ENCODE measurements around the gene RPL36. TPM values are rescaled to one million over a fixed set of nuclear protein-coding genes. Genes with fewer than 3 reads are reported as not detected.
A peak's percentile ranks its signal among the peaks of the same experiment; 100 is the strongest.

RPL36 gene
- total RNA-seq, 8 experiments from 2014 or later, result 1,024 to 1,875 (median 1,439) TPM

DNA sequence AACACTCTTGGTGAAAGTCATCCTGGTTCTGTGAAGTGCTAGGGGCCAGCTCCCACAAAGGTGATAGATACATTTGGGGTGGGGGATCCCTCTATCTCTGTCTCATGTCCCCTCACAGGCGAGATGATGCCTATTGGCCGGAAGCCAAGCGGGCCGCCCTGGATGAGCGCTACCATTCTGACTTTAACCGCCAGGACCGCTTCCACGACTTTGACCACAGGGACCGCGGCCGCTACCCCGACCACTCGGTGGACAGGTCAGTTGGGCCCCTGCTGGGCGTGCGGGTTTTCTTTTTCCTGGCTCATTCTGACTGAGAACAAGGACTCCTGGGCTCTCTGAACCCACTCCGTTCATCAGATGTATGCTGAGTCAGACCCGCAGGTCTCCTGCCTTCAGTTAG lies 26.2 kb upstream of the RPL36 start:
- H3K27ac ChIP-seq, result no peak overlapping the region
- no peak for ATAC-seq (replicated peaks in 6 of 8)
- no peaks in the 10 kb centered on the region for H3K4me1 ChIP-seq (replicated peaks in 1 of 2)
- 80 to 100% (median 94%) methylated on average over 2 to 12 of the region's 17 CpGs; no CpG with 5 or more reads in 2 of the 10 experiments for WGBS, 10 experiments
- in situ Hi-C loops (cut with MboI; ENCODE audit: low pct_unique_long_range_greater_than_20kb in 2 of 9, low sequenced_read_pairs in 9 of 9, unreplicated experiment in 9 of 9), result no loop called here
- no peak overlapping the region for H3K4me3 ChIP-seq

DNA sequence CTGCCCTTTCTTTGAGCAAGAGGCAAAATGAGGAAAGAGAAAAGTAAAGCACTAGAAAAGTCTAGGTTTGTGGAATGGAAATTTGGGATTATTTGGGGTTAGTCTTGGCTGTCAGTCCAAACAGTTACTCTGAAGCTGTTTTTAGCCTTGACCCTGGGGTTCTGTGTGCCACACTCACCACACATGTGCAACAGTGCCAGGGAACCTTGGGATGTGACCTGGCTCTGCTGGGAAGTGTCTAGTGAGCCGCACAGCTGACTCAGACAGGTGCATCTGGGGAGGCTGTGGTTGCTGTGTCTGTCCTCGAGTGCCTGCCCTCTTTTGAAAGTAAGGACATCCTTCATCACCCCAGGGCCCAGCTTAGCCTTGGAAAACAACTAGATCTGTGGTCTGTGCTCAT lies 25.6 kb upstream of the RPL36 start:
- no peak overlapping the region for H3K27ac ChIP-seq
- in situ Hi-C loops (cut with MboI; ENCODE audit: low pct_unique_long_range_greater_than_20kb in 2 of 9, low sequenced_read_pairs in 9 of 9, unreplicated experiment in 9 of 9), result no loop called here
- H3K4me1 ChIP-seq (replicated peaks in 1 of 2), result no peaks in the 10 kb centered on the region
- ATAC-seq (replicated peaks in 6 of 8), result no peak
- WGBS, 10 experiments, result 83 to 100% (median 87%) methylated on average over 1 to 2 of the region's 2 CpGs; no CpG with 5 or more reads in 6 of the 10 experiments
- H3K4me3 ChIP-seq, result no peak overlapping the region

DNA sequence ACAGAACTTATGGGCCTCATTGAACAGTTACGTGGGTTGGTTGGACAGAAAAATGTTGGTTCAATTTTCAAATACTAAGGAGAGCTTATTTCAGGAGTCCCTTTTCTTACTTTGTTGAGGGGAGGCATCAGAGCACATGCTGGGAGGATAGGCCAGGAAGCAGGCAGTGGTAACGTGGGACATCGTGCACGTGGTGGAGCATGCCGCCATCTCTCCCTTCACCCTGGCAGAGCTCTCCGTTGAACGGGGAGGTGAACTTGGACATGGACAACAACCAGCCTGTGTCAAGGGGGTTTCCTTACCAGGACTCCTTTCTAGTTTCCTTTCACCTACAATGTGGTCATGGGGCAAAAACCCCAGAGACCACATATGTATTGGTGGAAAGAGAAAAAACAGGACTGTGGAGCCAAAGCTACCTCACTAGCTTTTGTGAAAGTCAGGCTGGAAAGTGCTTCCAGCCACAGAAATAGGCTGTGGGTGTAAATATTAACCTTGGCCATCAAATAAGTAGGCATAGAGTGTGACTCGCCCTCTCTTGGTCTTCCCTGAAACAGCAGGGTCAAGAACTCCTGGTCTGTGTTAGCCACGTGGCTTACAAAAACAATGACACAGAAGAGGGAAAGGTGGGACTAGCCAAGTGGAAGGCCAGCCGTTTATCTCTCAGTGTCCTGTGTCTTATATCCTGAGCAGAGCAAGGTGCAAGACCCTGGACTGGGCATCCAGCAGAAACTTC lies 24.1 kb upstream of the RPL36 start:
- Histone ChIP-seq H3K27ac (no peak overlapping the region), H3K4me1 (replicated peaks in 1 of 2) (no peaks in the 10 kb centered on the region), H3K4me3 (no peak overlapping the region)
- in situ Hi-C loops (cut with MboI; ENCODE audit: low pct_unique_long_range_greater_than_20kb in 2 of 9, low sequenced_read_pairs in 9 of 9, unreplicated experiment in 9 of 9), result no loop called here
- 46 to 100% (median 82%) methylated on average over 1 to 10 of the region's 10 CpGs; no CpG with 5 or more reads in 1 of the 10 experiments for WGBS, 10 experiments
- peak in 3 of 8 experiments; percentile 16 to 66 (median 49) for ATAC-seq (replicated peaks in 6 of 8)

DNA sequence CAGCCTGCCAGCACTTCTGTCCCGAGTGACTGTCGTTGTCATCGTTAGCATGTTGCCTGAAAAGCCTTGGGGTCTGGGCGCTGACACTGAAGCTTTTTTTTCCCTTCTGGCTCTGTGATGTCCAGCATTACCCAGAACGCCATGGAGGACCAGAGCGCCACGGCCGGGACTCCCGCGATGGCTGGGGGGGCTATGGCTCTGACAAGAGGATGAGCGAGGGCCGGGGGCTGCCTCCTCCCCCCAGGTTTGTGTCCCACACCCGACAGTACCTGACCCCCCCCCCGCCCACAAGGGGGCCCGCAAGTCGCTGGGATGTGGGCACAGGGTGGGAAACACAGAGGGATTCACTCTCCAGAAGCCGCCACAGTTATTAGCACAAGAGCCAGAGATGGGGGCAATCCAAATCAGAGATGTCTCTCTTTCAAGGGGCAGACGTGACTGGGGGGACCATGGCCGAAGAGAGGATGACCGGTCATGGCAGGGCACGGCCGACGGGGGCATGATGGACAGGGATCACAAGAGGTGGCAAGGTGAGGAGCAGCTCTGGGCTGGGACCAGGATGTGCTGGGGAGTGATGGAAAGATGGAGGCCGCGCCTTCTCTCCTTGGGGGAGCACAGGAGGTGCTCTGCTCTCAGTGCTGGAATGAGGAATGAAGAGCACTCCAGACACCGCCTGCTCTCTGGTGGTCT lies 23.0 kb upstream of the RPL36 start:
- Histone ChIP-seq H3K27ac (no peak overlapping the region), H3K4me1 (replicated peaks in 1 of 2) (no peaks in the 10 kb centered on the region), H3K4me3 (no peak overlapping the region)
- in situ Hi-C loops (cut with MboI; ENCODE audit: low pct_unique_long_range_greater_than_20kb in 2 of 9, low sequenced_read_pairs in 9 of 9, unreplicated experiment in 9 of 9), result no loop called here
- ATAC-seq (replicated peaks in 6 of 8), result peak in 4 of 8 experiments; percentile 13 to 31 (median 22)
- 70 to 96% (median 93%) methylated on average over 2 to 5 of the region's 26 CpGs; no CpG with 5 or more reads in 7 of the 10 experiments for WGBS, 10 experiments

DNA sequence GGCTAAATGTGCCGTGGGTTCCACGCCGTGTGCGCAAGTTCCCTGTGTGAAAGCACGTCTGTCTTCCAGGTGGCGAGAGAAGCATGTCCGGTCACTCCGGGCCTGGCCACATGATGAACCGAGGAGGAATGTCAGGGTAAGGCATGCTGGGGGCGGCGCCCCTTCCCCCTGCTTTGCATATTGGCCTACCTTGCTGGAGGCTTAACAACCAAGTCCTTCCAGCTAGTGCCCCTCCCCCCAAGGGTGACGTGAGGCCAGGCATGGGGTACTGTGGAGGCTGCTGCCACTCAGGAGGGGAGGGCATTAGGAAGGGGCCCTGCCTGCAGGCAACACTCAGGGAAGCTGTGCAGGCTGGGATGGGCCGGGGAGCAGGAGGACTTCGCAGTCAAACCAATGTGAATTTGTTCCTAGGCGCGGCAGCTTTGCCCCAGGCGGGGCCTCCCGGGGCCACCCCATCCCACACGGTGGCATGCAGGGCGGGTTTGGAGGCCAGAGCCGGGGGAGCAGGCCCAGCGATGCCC lies 22.3 kb upstream of the RPL36 start:
- Histone ChIP-seq H3K27ac (no peak overlapping the region), H3K4me3 (no peak overlapping the region), H3K4me1 (replicated peaks in 1 of 2) (no peaks in the 10 kb centered on the region)
- ATAC-seq (replicated peaks in 6 of 8), result peak; percentile 23 to 68 (median 44)
- in situ Hi-C loops (cut with MboI; ENCODE audit: low pct_unique_long_range_greater_than_20kb in 2 of 9, low sequenced_read_pairs in 9 of 9, unreplicated experiment in 9 of 9), result no loop called here
- 57 to 93% (median 83%) methylated on average over 3 to 11 of the region's 22 CpGs; no CpG with 5 or more reads in 4 of the 10 experiments for WGBS, 10 experiments

DNA sequence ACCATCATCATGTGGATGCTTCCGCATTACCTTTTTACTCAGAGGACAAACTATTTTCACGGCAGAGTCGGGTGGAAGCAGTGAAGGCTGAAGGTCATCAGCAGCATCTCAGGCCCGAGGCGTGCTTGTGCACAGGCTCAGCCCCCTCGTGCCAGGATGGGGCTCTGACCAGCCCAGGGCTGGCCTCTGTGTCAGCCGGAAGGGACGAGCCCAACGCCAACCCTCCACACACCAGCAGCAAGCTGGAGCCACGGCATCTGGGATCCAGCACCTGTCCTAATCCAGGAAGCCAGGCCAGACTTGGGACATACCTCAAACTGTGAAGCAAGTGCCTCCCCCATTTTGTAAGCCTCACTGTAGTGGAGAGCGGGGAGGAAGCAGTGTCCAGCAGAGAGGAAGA lies 20.9 kb upstream of the RPL36 start:
- Histone ChIP-seq H3K4me3 (no peak overlapping the region), H3K27ac (no peak overlapping the region), H3K4me1 (replicated peaks in 1 of 2) (no peaks in the 10 kb centered on the region)
- 60 to 100% (median 96%) methylated on average over 1 to 6 of the region's 11 CpGs; no CpG with 5 or more reads in 5 of the 10 experiments for WGBS, 10 experiments
- in situ Hi-C loops (cut with MboI; ENCODE audit: low pct_unique_long_range_greater_than_20kb in 2 of 9, low sequenced_read_pairs in 9 of 9, unreplicated experiment in 9 of 9), result no loop called here
- peak in 2 of 8 experiments; percentile 8 to 15 for ATAC-seq (replicated peaks in 6 of 8)

DNA sequence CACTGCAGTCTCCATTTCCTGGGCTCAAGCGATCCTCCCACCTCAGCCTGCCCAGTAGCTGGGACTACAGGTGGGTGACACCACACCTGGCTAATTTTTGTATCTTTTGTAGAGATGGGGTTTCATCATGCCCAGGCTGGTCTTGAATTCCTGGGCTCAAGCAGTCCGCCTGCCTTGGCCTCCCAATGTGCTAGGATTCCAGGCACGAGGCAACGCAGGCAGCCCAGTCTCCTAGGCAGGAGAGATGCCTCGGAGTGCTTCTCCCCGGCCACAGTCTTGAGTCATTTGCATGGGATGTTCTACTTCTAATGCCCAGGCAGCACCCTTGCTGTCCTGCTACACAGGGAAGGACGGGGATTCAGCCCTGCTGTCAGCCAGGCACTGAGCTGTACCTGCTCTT lies 18.5 kb upstream of the RPL36 start:
- in situ Hi-C loops (cut with MboI; ENCODE audit: low pct_unique_long_range_greater_than_20kb in 2 of 9, low sequenced_read_pairs in 9 of 9, unreplicated experiment in 9 of 9), result no loop called here
- Histone ChIP-seq H3K27ac (no peak overlapping the region), H3K4me3 (no peak overlapping the region), H3K4me1 (replicated peaks in 1 of 2) (no peaks in the 10 kb centered on the region)
- no peak for ATAC-seq (replicated peaks in 6 of 8)
- WGBS, 10 experiments, result 92% methylated on average over 4 of the region's 7 CpGs; no CpG with 5 or more reads in 8 of the 10 experiments

DNA sequence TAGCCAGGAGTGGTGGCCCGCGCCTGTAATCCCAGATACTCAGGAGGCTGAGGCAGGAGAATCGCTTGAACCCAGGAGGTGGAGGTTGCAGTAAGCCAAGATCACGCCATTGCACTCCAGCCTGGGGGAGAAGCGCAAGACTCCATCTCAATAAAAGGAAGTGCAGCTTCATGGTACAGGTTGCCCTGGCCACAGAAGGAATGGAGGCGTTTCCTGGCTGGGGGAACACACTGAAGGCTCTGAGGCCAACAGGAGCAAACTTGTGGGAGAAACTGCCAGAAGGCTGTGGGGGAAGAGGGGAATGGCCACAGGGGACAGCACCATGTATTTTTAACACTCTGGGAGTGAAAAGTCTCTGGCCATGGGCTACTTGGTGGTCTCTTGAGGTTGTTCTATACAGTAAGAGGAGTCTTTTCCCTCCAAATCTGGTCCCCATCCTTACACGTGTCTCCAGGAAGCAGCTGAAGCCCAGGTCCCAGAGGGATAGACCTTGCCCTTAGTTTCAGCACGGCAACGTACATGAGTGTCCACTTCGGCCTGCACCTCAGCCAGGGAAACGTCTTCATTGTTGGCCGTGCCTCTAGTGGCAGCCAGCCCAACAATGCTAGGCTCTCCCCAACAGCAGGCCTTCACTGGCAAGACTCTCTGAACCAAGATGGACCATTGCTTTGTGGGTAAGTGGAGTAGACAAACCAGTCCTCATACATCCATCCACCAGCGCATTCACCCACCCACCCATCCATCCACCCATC lies 17.2 kb upstream of the RPL36 start:
- H3K4me1 ChIP-seq (replicated peaks in 1 of 2), result no peaks in the 10 kb centered on the region
- in situ Hi-C loops (cut with MboI; ENCODE audit: low pct_unique_long_range_greater_than_20kb in 2 of 9, low sequenced_read_pairs in 9 of 9, unreplicated experiment in 9 of 9), result no loop called here
- 83 to 100% (median 96%) methylated on average over 1 to 7 of the region's 13 CpGs; no CpG with 5 or more reads in 2 of the 10 experiments for WGBS, 10 experiments

DNA sequence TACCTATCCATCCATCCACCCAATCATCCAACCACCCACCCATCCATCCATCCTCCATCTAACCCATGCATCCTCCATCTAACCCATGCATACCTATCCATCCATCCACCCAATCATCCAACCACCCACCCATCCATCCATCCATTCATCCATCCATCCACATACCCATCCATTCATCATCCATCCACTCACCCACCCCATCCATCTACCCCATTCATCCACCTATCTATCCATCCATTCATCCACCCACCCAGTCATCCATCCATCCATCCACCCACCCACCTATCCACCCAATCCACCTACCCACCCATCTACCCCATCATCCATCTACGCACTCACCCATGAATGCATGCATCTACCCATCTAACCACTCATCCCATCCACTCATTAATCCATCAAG lies 16.3 kb upstream of the RPL36 start:
- no peak for ATAC-seq (replicated peaks in 6 of 8)
- no peaks in the 10 kb centered on the region for H3K4me1 ChIP-seq (replicated peaks in 1 of 2)
- WGBS, 10 experiments, result 100% methylated on average over 1 of the region's 1 CpG; no CpG with 5 or more reads in 9 of the 10 experiments
- no peak overlapping the region for H3K27ac ChIP-seq
- in situ Hi-C loops (cut with MboI; ENCODE audit: low pct_unique_long_range_greater_than_20kb in 2 of 9, low sequenced_read_pairs in 9 of 9, unreplicated experiment in 9 of 9), result no loop called here
- H3K4me3 ChIP-seq, result no peak overlapping the region

More for the DNA sequence above, 17.2 kb upstream of the RPL36 start:
- Histone ChIP-seq H3K27ac (no peak overlapping the region), H3K4me3 (no peak overlapping the region)
- no peak for ATAC-seq (replicated peaks in 6 of 8)

DNA sequence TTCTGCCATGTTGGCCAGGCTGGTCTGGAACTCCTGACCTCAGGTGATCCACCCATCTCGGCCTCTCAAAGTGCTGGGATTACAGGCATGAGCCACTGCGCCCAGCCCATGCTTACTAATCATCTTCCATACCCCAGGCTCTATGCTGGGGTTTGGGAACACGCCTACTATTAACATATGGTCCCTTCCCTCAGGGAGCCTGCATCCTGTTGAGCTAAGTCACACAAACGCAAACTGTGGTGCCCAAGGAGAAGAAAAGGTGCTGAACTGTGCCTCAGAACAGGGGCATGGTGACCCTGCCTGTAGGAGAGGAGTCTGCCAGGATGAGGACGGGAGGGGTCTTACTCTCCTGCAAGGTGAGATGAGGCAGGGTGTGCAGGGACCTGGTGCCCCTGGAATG lies 15.4 kb upstream of the RPL36 start:
- peaks cover 3 to 6% of the 10 kb centered on the region in 2 donors for H3K4me1 ChIP-seq (replicated peaks in 1 of 2)
- 0 to 100% (median 84%) methylated on average over 1 to 4 of the region's 5 CpGs; no CpG with 5 or more reads in 2 of the 10 experiments for WGBS, 10 experiments
- in situ Hi-C loops (cut with MboI; ENCODE audit: low pct_unique_long_range_greater_than_20kb in 2 of 9, low sequenced_read_pairs in 9 of 9, unreplicated experiment in 9 of 9), result no loop called here
- peak in 3 of 8 experiments; percentile 92 to 93 (median 92) for ATAC-seq (replicated peaks in 6 of 8)
- no peak overlapping the region for H3K27ac ChIP-seq
- H3K4me3 ChIP-seq, result no peak overlapping the region

DNA sequence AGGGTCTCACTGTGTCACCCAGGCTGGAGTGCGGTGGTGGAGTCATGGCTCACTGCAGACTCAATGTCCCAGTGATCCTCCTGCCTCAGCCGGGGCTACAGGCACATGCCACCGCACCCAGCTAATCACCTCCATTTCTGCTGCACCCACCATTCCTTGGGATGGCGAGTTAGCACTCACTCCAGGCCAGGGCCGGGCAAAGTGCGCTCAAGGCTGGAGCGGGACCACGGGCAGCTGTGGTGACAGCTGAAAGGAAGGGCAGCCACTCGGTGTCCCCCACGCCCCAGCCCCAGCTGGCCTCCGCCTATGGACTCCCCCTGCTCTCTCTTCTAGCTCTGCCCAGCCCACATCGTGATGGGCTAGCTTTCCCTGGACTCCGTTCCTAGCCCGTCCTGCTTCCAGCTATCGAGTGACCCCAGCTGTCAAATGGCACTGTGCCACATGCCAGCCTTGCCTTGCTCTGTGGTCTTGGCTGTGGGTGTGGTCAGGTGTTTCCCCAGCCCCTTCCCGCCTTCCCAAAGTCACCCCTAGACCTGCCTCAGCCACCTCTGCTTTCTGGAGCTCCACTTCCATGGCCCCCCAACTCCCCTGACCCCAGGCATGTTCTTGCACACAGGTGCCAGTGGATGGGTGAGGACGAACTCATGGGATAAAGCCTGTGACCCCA lies 13.9 kb upstream of the RPL36 start:
- Histone ChIP-seq H3K4me3 (no peak overlapping the region), H3K27ac (no peak overlapping the region), H3K4me1 (replicated peaks in 1 of 2) (peaks cover 3 to 6% of the 10 kb centered on the region in 2 donors)
- in situ Hi-C loops (cut with MboI; ENCODE audit: low pct_unique_long_range_greater_than_20kb in 2 of 9, low sequenced_read_pairs in 9 of 9, unreplicated experiment in 9 of 9), result no loop called here
- no peak for ATAC-seq (replicated peaks in 6 of 8)
- 82 to 100% (median 100%) methylated on average over 1 to 6 of the region's 17 CpGs; no CpG with 5 or more reads in 7 of the 10 experiments for WGBS, 10 experiments

DNA sequence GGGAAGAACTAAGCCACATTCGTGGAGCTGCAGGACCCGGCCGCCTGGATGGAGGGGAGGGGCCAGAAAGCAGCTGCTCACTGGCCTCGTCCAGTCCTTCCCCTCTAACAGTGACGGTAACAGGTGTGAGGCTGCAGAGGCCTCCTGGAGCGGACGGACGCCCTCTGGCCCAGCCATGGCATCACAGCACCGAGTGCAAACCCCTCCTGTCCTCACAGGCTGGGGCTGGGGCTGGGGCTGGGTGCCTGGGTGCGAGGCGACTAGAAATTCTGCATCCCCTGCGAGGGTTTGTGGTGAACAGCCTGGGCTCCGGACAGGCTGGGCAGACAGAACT lies 13.4 kb upstream of the RPL36 start:
- 56 to 100% methylated on average over 1 to 3 of the region's 13 CpGs; no CpG with 5 or more reads in 8 of the 10 experiments for WGBS, 10 experiments
- ATAC-seq (replicated peaks in 6 of 8), result no peak
- Histone ChIP-seq H3K4me3 (no peak overlapping the region), H3K4me1 (replicated peaks in 1 of 2) (peaks cover 4 to 10% of the 10 kb centered on the region in 2 donors), H3K27ac (no peak overlapping the region)
- in situ Hi-C loops (cut with MboI; ENCODE audit: low pct_unique_long_range_greater_than_20kb in 2 of 9, low sequenced_read_pairs in 9 of 9, unreplicated experiment in 9 of 9), result no loop called here
